Gastroesophageal sphincter (tissue), 3 donors: ENCODE measurements around the gene NSUN2.

ENCODE experiments used
- CTCF ChIP-seq, 4 experiments: fragments of 200-600 bp in 2 of 4; fragments of 450-650 bp in 2 of 4; sonication (generic) in 1 of 4; IDR thresholded peaks; one replicate each; pipeline ENCODE4 v1.5.1; 2017 to 2019; ENCODE audit warnings: antibody characterized with exemption in 4 of 4, mild to moderate bottlenecking in 2 of 4, moderate library complexity in 2 of 4
- POLR2A ChIP-seq, 2 donors: fragments of 450-650 bp; IDR thresholded peaks; one replicate each; pipeline ENCODE4 v1.6.1; 2017; ENCODE audit warnings: antibody characterized with exemption in 2 of 2, mild to moderate bottlenecking in 2 of 2, moderate library complexity in 1 of 2

- TF ChIP-seq CTCF (IDR thresholded peaks at IDR 0.05) (no peak), POLR2A (IDR thresholded peaks at IDR 0.05) (no peak)
Measured at GRCh38 chr5:6593148-6594016, 39.5 kb downstream of the NSUN2 start.
